T-helper 1 cell treated with Interleukin-12 subunit alpha and Interleukin-12 subunit beta and Interleukin-4 antibody, amounts not matched to agents 30 μg/mL and 1 μg/mL, for 36 hours (primary cell): Measurements from ENCODE around the gene TRAPPC3L.

ENCODE experiments used
- H3K27ac Mint-ChIP-seq: one replicate; pipeline ENCODE4 v1.8.0; 2021; ENCODE audit warnings: mild to moderate bottlenecking, mixed read lengths
- H3K27me3 Mint-ChIP-seq: one replicate; pipeline ENCODE4 v1.8.0; 2021; ENCODE audit warnings: low read depth, mixed read lengths
- H3K36me3 Mint-ChIP-seq: one replicate; pipeline ENCODE4 v1.8.0; 2021; ENCODE audit warnings: low read depth, mixed read lengths
- H3K4me1 Mint-ChIP-seq: one replicate; pipeline ENCODE4 v1.8.0; 2021; ENCODE audit warnings: low read depth, mixed read lengths
- H3K4me3 Mint-ChIP-seq: one replicate; pipeline ENCODE4 v1.8.0; 2021; ENCODE audit warnings: mild to moderate bottlenecking, moderate library complexity, mixed read lengths
- H3K9me3 Mint-ChIP-seq: one replicate; pipeline ENCODE4 v1.8.0; 2021; ENCODE audit warnings: mixed read lengths

The TRAPPC3L gene

DNA sequence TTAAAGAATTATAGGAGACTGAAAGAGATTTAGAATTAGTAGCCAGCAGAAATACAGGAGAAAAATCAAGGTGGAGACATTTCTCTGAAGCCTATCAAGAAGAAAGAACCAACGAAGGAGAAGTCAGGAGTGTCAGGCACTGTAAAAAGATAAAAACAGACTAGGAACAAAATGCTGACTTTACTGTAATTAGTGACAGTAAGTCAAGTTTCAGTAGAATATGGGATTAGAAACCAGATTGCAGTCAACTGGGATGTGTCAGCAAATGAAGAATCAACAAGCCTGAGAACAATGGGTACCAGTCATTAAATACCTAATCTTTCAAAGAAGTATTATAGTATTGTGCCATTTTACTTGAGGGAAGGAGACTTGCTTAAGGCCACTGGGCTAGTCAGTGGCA is 62.7 kb downstream of the TRAPPC3L start:
- Mint-ChIP-seq H3K36me3 (no peaks in the 10 kb centered on the region), H3K27me3 (peaks cover 58% of the 10 kb centered on the region), H3K4me1 (no peaks in the 10 kb centered on the region), H3K9me3 (peaks cover 3% of the 10 kb centered on the region), H3K4me3 (no peak overlapping the region), H3K27ac (no peak overlapping the region)

DNA sequence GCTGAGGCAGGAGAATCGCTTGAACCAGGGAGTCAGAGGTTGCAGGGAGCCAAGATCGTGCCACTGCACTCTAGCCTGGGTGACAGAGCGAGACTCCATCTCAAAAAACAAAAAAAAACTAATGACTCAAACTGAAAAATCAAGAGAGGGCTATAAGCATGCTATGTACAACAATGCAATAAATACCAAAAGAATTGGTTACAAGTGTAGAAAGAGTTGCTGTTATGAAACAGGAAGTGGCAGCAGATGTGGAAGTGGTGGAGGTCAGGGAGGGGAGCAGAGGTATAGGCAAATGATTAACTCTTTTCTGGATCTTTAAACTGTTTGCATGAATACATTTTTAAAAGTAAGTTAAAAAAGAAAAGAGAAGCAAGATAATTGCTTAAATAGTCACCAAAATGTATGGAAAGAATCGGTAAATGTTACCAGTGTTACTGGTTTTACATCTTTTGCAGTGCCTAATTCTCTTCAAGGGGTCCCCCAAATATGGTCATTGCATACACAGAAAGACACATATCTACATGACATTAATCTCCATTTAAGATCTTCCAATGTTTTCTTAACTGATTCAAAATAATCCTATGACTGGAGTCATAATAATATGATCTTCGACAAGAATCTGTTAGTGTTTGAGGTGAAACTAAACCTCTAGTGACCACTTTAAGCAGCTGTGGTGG is 69.3 kb downstream of the TRAPPC3L start:
- Mint-ChIP-seq H3K36me3 (peaks cover 4% of the 10 kb centered on the region), H3K27ac (peak overlapping the region; percentile 75), H3K4me1 (peaks cover 29% of the 10 kb centered on the region), H3K27me3 (peaks cover 12% of the 10 kb centered on the region), H3K9me3 (peaks cover 7% of the 10 kb centered on the region), H3K4me3 (peak overlapping the region; percentile 3)

DNA sequence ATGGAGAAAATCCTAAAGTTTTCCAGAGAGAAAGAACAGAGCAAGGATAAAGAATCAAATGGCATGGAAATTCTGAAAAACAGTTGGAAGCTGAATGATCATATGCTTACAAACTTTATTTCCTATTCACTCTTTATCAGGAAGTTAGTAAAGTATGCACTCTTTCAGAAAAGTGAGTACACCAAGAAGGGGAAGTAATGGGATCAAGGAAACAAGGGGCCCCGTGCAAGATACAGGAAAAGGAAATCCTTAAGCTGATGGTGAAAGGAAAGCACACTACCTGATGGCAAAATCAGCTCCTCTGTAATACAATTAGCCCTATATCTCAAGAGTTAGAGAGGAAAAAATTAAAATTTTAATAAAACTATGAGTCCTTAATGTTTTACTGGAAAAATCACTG is 70.3 kb downstream of the TRAPPC3L start:
- Mint-ChIP-seq H3K4me1 (peaks cover 29% of the 10 kb centered on the region), H3K9me3 (peaks cover 7% of the 10 kb centered on the region), H3K4me3 (peak overlapping the region; percentile 30), H3K36me3 (peaks cover 4% of the 10 kb centered on the region), H3K27me3 (peaks cover 5% of the 10 kb centered on the region), H3K27ac (no peak overlapping the region)

DNA sequence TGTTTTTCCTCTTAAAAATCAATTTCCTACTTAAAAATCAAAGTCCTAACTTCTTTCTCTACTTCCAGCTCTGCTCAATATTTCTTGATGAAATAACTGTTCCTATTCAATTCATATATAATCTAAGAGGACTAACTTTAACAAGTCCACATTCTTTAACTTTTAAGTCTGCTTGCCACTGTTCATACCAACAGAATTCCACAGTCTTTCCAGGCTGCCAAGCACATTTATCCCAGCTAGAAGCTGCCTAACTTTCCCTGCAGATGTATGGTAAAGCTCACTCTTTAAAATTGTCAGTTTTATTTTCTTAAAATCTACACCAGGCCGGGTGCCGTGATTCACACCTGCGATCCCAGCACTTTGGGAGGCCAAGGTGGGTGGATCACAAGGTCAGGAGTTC is 72.8 kb downstream of the TRAPPC3L start:
- Mint-ChIP-seq H3K9me3 (peaks cover 7% of the 10 kb centered on the region), H3K27ac (no peak overlapping the region), H3K27me3 (no peaks in the 10 kb centered on the region), H3K4me1 (peaks cover 31% of the 10 kb centered on the region), H3K36me3 (peaks cover 6% of the 10 kb centered on the region), H3K4me3 (no peak overlapping the region)

DNA sequence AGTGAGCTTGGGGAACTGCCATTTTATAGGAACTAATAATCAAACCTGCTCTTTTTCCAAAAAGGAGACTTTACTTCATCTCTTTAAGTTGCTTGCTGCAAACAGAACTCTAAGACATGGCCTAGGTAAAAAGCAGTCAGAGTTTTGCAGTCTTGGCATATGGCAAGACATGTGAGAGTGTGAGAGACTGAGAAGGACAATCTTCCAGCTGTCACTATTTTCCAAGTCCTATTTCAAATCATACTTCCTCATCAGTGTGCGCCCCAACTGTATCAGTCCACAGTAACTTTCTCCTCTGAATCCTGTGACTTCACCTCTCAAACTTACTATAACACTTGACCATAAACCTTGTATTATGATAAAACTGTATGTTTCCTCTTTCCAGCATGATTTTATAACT is 74.0 kb downstream of the TRAPPC3L start:
- peaks cover 3% of the 10 kb centered on the region for H3K9me3 Mint-ChIP-seq
- H3K27ac Mint-ChIP-seq, result no peak overlapping the region
- H3K4me1 Mint-ChIP-seq, result peaks cover 37% of the 10 kb centered on the region
- peaks cover 3% of the 10 kb centered on the region for H3K36me3 Mint-ChIP-seq
- no peaks in the 10 kb centered on the region for H3K27me3 Mint-ChIP-seq
- no peak overlapping the region for H3K4me3 Mint-ChIP-seq

DNA sequence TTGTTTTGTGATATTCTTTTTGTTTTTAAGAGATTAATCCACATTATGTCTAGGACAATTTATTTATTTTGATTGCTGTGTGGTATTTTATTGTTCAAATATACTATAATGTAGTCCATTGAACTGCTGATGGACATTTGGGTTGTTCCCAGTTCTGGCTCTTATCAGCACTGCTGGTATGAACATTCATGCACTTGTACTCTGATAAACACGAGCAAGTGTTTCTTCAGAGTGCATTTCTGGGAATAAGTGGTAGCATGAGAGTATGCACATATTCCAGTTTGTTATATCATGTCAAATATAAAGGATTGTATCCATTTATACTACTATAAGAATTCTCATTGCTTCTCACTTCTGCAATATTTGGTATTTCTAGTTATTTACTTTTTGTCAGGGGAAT is 77.2 kb downstream of the TRAPPC3L start:
- H3K27ac Mint-ChIP-seq, result no peak overlapping the region
- no peaks in the 10 kb centered on the region for H3K27me3 Mint-ChIP-seq
- H3K4me1 Mint-ChIP-seq, result peaks cover 34% of the 10 kb centered on the region
- no peak overlapping the region for H3K4me3 Mint-ChIP-seq
- peaks cover 12% of the 10 kb centered on the region for H3K36me3 Mint-ChIP-seq
- H3K9me3 Mint-ChIP-seq, result peaks cover 3% of the 10 kb centered on the region

DNA sequence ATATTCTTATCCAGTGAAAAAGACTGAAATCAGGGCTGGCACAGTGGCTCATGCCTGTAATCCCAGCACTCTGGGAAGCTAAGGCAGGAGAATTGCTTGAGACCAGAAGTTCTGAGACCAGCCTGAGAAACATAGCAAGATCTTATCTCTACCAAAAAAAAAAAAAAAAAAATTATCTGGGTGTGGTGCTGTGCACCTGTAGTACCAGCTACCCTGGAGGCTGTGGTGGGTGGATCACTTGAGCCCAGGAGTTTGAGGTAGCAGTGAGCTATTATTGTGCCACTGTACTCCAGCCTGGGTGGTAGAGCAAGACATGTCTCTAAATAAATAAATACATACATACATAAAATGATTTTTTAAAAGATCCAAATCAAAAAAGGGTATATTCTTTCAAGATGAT is 78.0 kb downstream of the TRAPPC3L start:
- peaks cover 3% of the 10 kb centered on the region for H3K9me3 Mint-ChIP-seq
- no peaks in the 10 kb centered on the region for H3K27me3 Mint-ChIP-seq
- H3K4me3 Mint-ChIP-seq, result no peak overlapping the region
- no peak overlapping the region for H3K27ac Mint-ChIP-seq
- peaks cover 41% of the 10 kb centered on the region for H3K4me1 Mint-ChIP-seq
- peaks cover 19% of the 10 kb centered on the region for H3K36me3 Mint-ChIP-seq

DNA sequence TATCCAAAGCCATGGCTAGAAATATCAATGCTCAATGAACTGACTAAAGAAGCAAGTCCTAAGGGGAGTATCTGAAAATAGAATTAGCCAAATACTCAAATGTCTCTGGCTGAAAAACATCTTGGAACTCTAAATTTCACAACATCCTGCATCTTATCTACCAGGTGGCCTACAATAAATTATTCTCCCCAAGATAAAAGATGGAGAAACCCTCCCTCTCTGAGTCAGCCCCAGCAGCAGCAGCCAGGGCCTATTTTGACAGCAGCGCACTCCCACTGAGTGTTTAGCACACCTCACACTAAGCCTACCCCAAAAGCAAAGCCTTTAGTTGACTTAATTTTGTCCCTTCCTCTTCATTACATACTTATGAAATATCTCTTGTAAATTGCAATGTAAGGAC is 78.4 kb downstream of the TRAPPC3L start:
- Mint-ChIP-seq H3K9me3 (peaks cover 3% of the 10 kb centered on the region), H3K27me3 (no peaks in the 10 kb centered on the region), H3K4me1 (peaks cover 42% of the 10 kb centered on the region), H3K27ac (no peak overlapping the region), H3K4me3 (no peak overlapping the region), H3K36me3 (peaks cover 19% of the 10 kb centered on the region)

DNA sequence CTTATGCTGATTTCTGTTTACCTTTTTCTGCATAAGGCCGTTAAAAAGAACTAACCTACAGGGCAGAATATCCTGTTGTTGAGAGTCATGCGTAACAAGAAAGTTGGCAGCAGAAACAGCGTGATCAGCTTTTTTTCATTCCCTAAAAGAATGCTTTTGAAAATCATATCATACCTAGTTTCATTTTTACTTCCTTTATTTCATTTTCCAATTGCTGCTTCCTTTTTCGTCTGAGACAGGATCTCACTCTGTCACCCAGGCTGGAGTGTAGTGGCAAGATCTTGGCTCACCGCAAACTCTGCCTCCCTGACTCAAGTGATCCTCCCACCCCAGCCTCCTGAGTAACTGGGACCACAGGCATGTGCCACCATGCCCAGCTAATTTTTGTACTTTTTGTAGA is 80.2 kb downstream of the TRAPPC3L start:
- peak overlapping the region; percentile 33 for H3K27ac Mint-ChIP-seq
- H3K4me1 Mint-ChIP-seq, result peaks cover 56% of the 10 kb centered on the region
- H3K27me3 Mint-ChIP-seq, result no peaks in the 10 kb centered on the region
- H3K36me3 Mint-ChIP-seq, result peaks cover 19% of the 10 kb centered on the region
- H3K4me3 Mint-ChIP-seq, result peak overlapping the region; percentile 56
- H3K9me3 Mint-ChIP-seq, result peaks cover 3% of the 10 kb centered on the region

DNA sequence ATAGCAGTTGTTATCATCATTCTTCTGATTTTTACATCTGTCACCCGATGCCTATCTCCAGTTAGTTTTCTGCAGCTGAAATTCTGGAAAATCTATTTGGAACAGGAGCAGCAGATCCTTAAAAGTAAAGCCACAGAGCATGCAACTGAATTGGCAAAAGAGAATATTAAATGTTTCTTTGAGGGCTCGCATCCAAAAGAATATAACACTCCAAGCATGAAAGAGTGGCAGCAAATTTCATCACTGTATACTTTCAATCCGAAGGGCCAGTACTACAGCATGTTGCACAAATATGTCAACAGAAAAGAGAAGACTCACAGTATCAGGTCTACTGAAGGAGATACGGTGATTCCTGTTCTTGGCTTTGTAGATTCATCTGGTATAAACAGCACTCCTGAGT is 82.2 kb downstream of the TRAPPC3L start:
- Mint-ChIP-seq H3K27me3 (no peaks in the 10 kb centered on the region), H3K4me1 (peaks cover 74% of the 10 kb centered on the region), H3K27ac (peak overlapping the region; percentile 82), H3K36me3 (peaks cover 19% of the 10 kb centered on the region), H3K4me3 (peak overlapping the region; percentile 84), H3K9me3 (no peaks in the 10 kb centered on the region)

DNA sequence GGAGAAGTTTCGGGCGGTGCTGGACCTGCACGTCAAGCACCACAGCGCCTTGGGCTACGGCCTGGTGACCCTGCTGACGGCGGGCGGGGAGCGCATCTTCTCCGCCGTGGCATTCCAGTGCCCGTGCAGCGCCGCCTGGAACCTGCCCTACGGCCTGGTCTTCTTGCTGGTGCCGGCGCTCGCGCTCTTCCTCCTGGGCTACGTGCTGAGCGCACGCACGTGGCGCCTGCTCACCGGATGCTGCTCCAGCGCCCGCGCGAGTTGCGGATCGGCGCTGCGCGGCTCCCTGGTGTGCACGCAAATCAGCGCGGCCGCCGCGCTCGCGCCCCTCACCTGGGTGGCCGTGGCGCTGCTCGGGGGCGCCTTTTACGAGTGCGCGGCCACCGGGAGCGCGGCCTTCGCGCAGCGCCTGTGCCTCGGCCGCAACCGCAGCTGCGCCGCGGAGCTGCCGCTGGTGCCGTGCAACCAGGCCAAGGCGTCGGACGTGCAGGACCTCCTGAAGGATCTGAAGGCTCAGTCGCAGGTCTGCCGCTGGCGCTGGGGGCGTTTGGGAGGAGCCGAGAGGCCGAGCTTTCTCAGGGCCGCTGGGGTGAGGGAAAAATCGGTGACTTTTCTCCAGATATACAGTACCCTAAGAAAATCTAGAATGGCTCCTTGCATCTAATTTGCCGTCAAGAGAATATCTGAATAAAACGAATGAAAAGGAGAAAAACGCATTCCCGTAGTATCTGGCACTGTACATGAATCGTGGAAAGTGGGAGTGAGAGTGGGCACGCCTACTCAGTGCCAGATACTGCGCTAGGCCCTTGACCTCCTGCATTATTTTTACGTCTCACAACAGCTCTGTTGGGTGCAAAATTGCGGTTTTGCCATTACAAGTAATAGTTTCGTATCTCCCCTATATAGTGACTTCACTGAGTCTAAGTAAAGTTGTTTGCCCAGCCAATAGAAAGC is 83.3 kb downstream of the TRAPPC3L start:
- peak overlapping the region; percentile 84 for H3K4me3 Mint-ChIP-seq
- H3K4me1 Mint-ChIP-seq, result peaks cover 75% of the 10 kb centered on the region
- H3K27me3 Mint-ChIP-seq, result no peaks in the 10 kb centered on the region
- H3K9me3 Mint-ChIP-seq, result no peaks in the 10 kb centered on the region
- peak overlapping the region; percentile 87 for H3K27ac Mint-ChIP-seq
- H3K36me3 Mint-ChIP-seq, result peaks cover 17% of the 10 kb centered on the region

DNA sequence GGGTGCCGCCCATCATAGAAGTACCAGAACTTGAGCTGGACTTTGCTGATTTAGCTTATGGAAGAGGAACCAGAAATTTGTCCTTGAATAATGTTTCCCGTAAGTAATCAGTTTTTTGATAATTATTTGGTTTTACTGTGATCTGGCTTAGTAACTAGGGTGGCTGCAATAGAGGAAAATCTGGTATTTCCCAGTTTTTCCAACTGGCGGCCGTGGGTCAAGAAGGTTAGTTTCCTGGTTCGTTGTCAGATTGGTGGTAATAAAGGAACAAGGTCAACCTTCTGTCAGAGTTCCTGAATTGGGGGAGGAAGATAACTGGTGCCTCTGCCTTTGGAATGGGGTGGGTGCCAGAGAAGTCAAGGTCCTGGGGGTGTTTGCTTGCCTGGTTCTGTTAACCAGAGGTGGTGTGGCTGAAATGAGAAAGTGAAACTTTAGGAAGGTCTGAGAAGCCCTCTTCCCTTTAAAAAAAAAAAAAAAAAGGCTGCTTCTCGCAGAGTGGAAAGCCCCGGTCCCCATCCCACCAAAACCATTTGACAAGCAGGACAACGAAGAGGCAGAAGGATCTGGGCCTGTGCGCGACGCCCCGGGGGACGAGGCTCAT is 84.1 kb downstream of the TRAPPC3L start, which contains the start of gene CALHM6:
TSS of gene CALHM6 (plus strand) at position 45 of the 601 bp plus-strand sequence. CDS start at position 600, 555 bp downstream.
- H3K36me3 Mint-ChIP-seq, result peaks cover 17% of the 10 kb centered on the region
- H3K27me3 Mint-ChIP-seq, result no peaks in the 10 kb centered on the region
- peaks cover 77% of the 10 kb centered on the region for H3K4me1 Mint-ChIP-seq
- no peaks in the 10 kb centered on the region for H3K9me3 Mint-ChIP-seq
- H3K4me3 Mint-ChIP-seq, result peak within 1 kb of the TSS; percentile 84
- peak within 1 kb of the TSS; percentile 87 for H3K27ac Mint-ChIP-seq

DNA sequence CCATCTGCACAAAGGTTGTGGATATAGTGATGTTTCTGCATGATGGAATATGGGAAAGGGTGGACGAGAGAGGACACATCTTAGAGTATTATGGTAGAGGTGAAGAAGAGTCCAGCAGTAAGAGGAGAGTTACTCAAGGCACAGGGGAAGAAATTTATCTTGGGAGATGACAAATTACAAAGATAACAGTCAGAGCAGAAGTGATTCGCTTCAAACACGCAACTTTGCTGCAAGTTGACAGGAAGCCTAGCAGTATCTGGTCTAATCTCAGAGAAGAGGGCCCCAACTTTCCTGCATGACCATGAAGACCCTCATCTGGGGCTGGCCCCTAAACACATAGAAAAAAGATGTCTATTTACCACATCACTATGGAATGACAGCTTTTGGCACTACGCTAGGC is 85.6 kb downstream of the TRAPPC3L start:
- Mint-ChIP-seq H3K27ac (peak overlapping the region; percentile 19), H3K36me3 (peaks cover 20% of the 10 kb centered on the region), H3K27me3 (no peaks in the 10 kb centered on the region), H3K4me3 (peak overlapping the region; percentile 4), H3K9me3 (no peaks in the 10 kb centered on the region), H3K4me1 (peaks cover 73% of the 10 kb centered on the region)

DNA sequence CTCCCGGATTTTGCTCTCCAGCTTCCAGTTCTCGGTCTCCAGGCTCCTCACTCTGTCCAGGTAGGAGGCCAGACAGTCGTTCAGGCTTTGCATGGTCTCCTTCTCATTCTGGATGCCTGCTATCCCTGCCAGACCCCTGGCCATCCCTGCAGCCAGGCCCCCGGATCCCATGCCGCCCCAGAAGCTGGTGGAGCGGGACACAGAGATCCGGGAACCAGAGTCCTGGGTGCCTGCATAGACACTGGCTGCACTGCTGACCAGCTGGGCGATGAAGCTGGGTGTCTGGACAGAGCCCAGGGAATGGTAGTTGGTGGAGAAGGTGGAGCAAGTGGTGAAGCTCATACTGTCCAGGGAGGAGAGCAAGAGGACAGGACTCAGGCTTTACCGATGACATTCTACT is 87.2 kb downstream of the TRAPPC3L start:
- H3K4me3 Mint-ChIP-seq, result no peak overlapping the region
- H3K9me3 Mint-ChIP-seq, result peaks cover 4% of the 10 kb centered on the region
- peaks cover 64% of the 10 kb centered on the region for H3K4me1 Mint-ChIP-seq
- H3K27ac Mint-ChIP-seq, result no peak overlapping the region
- H3K36me3 Mint-ChIP-seq, result peaks cover 17% of the 10 kb centered on the region
- H3K27me3 Mint-ChIP-seq, result no peaks in the 10 kb centered on the region
